HepG2 (cell line): ENCODE measurements around the gene RIOK3. TPM values are rescaled to one million over a fixed set of nuclear protein-coding genes. Genes with fewer than 3 reads are reported as not detected.

Experiments
- ASH2L ChIP-seq: fragments of 300-600, 200-600 bp; sonication (generic); IDR thresholded peaks from 2 replicates; pipeline ENCODE4 v1.7.0; 2017; ENCODE audit warnings: low read depth, mild to moderate bottlenecking, moderate library complexity, mixed read lengths, low read length; ENCODE audit not compliant: insufficient read length
- DNMT1 ChIP-seq: sonication (generic); formaldehyde crosslinking; IDR thresholded peaks from 2 replicates; pipeline ENCODE4 v1.5.1; 2020; ENCODE audit warnings: mild to moderate bottlenecking, missing genetic modification reagents
- EP300 ChIP-seq, 3 experiments: sonication (generic) in 1 of 3; formaldehyde crosslinking in 1 of 3; IDR thresholded peaks; 2 replicates each; pipeline versions ENCODE4 v1.5.1 to v1.6.1; 2011 to 2020; ENCODE audit warnings: low read depth in 2 of 3, low read length in 2 of 3, borderline replicate concordance in 1 of 3, improper control_type of control experiment in 1 of 3, mild to moderate bottlenecking in 1 of 3, missing genetic modification reagents in 1 of 3, moderate library complexity in 1 of 3
- MZF1 ChIP-seq: sonication (generic); formaldehyde crosslinking; IDR thresholded peaks from 2 replicates; pipeline ENCODE4 v1.8.1; 2023; ENCODE audit warnings: mild to moderate bottlenecking, missing genetic modification reagents, borderline replicate concordance
- PRMT3 ChIP-seq: sonication (generic); formaldehyde crosslinking; IDR thresholded peaks from 2 replicates; pipeline ENCODE4 v1.8.1; 2022; ENCODE audit warnings: low read depth, mild to moderate bottlenecking, moderate library complexity, missing genetic modification reagents, borderline replicate concordance
- RNF2 ChIP-seq: fragments of 450-650 bp; conservative IDR thresholded peaks from 2 replicates; pipeline ENCODE4 v1.6.1; 2016; ENCODE audit warnings: low read depth
- SALL1 ChIP-seq: sonication (generic); formaldehyde crosslinking; IDR thresholded peaks from 2 replicates; pipeline ENCODE4 v1.8.0; 2022; ENCODE audit warnings: mild to moderate bottlenecking, missing genetic modification reagents
- ZBTB1 ChIP-seq: sonication (generic); formaldehyde crosslinking; IDR thresholded peaks from 2 replicates; pipeline ENCODE4 v1.4.0; 2020; ENCODE audit warnings: missing genetic modification reagents, borderline replicate concordance
- ZFP41 ChIP-seq: sonication (generic); formaldehyde crosslinking; IDR thresholded peaks from 2 replicates; pipeline ENCODE4 v1.4.0; 2020; ENCODE audit warnings: mild to moderate bottlenecking, missing genetic modification reagents, borderline replicate concordance
- ZNF17 ChIP-seq: sonication (generic); formaldehyde crosslinking; IDR thresholded peaks from 2 replicates; pipeline ENCODE4 v1.5.0; 2020; ENCODE audit warnings: mild to moderate bottlenecking, missing genetic modification reagents
- ZNF225 ChIP-seq: sonication (generic); formaldehyde crosslinking; IDR thresholded peaks from 2 replicates; pipeline ENCODE4 v1.4.0; 2020; ENCODE audit warnings: mild to moderate bottlenecking, missing genetic modification reagents
- ZNF329 ChIP-seq: sonication (generic); formaldehyde crosslinking; IDR thresholded peaks from 2 replicates; pipeline ENCODE4 v1.9.0; 2021; ENCODE audit warnings: low read depth, mild to moderate bottlenecking, missing genetic modification reagents
- ZNF549 ChIP-seq: sonication (generic); formaldehyde crosslinking; IDR thresholded peaks from 2 replicates; pipeline ENCODE4 v1.5.0; 2020; ENCODE audit warnings: missing genetic modification reagents
- ZZZ3 ChIP-seq: sonication (generic); formaldehyde crosslinking; IDR thresholded peaks from 2 replicates; pipeline ENCODE4 v1.4.0; 2020; ENCODE audit warnings: missing genetic modification reagents, mild to moderate bottlenecking, borderline replicate concordance
- polyA plus RNA-seq, 8 experiments: library from polyadenylated mRNA; depleted of rRNA in 3 of 8; stranded (reverse) in 7 of 8; unstranded in 1 of 8; fragments of >200 nt; fragmentation: Illumina TruSeq in 4 of 8; extraction: Trizol in 4 of 8; gene quantifications; 2 replicates each; pipeline versions ENCODE4 v1.2.1 to v1.2.3, GENCODE V29; 2011 to 2016; ENCODE audit warnings: low read depth in 4 of 8, missing spikeins in 1 of 8, mixed read lengths in 1 of 8; ENCODE audit not compliant: insufficient read depth in 1 of 8
- total RNA-seq, 5 experiments: library from RNA; depleted of rRNA; stranded (reverse); fragments of >200 nt; fragmentation: Illumina TruSeq; extraction: Trizol; gene quantifications; 2 replicates each; pipeline ENCODE4 v1.2.3, GENCODE V29; 2016; ENCODE audit warnings: low read depth in 1 of 5
- TF ChIP-seq, protein P1 (sequence below): sonication (generic); formaldehyde crosslinking; IDR thresholded peaks from 2 replicates; pipeline ENCODE4 v1.5.0; 2020; ENCODE audit warnings: missing genetic modification reagents
- TF ChIP-seq, protein P2 (sequence below): sonication (generic); formaldehyde crosslinking; IDR thresholded peaks from 2 replicates; pipeline ENCODE4 v1.4.0; 2020; ENCODE audit warnings: missing genetic modification reagents, borderline replicate concordance
- TF ChIP-seq, protein P3 (sequence below): sonication (generic); formaldehyde crosslinking; IDR thresholded peaks from 2 replicates; pipeline ENCODE4 v1.8.1; 2023; ENCODE audit warnings: missing genetic modification reagents, inconsistent platforms, borderline replicate concordance
- TF ChIP-seq, protein P4 (sequence below), 2 experiments: sonication (generic) in 1 of 2; formaldehyde crosslinking in 1 of 2; IDR thresholded peaks; 2 replicates each; pipeline versions ENCODE4 v1.4.0 to v1.6.1; 2016 to 2020; ENCODE audit warnings: borderline replicate concordance in 1 of 2, low read depth in 1 of 2, mild to moderate bottlenecking in 1 of 2, missing genetic modification reagents in 1 of 2

Gene RIOK3
- total and polyA plus RNA-seq, 2 of the 13 experiments (the other 11 are each of a cell fraction or from before 2014, with no cell fraction given): 26.7 to 36.0 TPM

DNA sequence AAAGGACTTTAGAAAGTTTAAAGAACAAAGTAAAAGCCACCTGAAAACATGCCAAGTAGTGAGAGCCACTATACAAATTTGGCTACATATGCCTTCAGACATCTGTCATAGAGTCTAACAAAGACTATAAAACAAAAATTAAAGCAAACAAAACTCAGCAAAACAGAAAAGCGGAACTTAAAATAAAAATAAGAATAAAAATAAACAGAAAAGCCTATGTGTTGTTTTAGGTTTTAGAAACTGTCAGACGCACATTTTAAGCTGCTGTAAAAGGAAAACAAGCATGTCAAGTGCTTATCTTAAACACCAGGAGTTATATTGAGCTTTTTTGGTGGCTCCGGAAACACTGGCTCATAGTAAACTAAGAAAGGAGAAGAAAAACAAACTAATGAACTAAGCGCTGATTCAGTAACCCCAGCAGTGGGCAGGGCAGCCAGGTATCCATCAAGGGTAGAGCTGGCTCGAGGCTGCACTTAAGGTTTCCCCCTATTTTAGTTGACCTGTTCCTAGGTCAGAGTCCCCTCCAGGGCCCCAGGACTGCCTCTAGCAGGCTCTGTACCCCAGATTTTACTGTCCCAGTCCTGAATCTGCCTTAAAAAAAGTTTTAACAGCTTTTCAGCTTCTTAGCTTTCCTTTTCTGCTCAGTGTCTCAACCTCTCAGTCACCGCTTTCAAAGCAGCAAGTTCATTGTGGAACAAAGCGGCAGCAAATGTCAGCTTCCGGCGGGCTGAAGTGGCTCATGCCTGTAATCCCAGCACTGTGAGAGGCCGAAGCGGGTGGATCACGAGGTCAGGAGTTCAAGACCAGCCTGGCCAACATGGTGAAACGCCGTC lies 34.9 kb downstream of the RIOK3 start (continued):
- no peak for TF ChIP-seq MZF1 (CRISPR knock-in tag)
- TF ChIP-seq ASH2L: peak; percentile 42
- TF ChIP-seq, protein P1, sequence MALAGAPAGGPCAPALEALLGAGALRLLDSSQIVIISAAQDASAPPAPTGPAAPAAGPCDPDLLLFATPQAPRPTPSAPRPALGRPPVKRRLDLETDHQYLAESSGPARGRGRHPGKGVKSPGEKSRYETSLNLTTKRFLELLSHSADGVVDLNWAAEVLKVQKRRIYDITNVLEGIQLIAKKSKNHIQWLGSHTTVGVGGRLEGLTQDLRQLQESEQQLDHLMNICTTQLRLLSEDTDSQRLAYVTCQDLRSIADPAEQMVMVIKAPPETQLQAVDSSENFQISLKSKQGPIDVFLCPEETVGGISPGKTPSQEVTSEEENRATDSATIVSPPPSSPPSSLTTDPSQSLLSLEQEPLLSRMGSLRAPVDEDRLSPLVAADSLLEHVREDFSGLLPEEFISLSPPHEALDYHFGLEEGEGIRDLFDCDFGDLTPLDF (CRISPR knock-in tag): no peak
- TF ChIP-seq DNMT1 (CRISPR knock-in tag): no peak
- no peak for TF ChIP-seq ZNF549 (CRISPR knock-in tag)
- no peak for TF ChIP-seq PRMT3 (CRISPR knock-in tag)
- TF ChIP-seq, protein P2, sequence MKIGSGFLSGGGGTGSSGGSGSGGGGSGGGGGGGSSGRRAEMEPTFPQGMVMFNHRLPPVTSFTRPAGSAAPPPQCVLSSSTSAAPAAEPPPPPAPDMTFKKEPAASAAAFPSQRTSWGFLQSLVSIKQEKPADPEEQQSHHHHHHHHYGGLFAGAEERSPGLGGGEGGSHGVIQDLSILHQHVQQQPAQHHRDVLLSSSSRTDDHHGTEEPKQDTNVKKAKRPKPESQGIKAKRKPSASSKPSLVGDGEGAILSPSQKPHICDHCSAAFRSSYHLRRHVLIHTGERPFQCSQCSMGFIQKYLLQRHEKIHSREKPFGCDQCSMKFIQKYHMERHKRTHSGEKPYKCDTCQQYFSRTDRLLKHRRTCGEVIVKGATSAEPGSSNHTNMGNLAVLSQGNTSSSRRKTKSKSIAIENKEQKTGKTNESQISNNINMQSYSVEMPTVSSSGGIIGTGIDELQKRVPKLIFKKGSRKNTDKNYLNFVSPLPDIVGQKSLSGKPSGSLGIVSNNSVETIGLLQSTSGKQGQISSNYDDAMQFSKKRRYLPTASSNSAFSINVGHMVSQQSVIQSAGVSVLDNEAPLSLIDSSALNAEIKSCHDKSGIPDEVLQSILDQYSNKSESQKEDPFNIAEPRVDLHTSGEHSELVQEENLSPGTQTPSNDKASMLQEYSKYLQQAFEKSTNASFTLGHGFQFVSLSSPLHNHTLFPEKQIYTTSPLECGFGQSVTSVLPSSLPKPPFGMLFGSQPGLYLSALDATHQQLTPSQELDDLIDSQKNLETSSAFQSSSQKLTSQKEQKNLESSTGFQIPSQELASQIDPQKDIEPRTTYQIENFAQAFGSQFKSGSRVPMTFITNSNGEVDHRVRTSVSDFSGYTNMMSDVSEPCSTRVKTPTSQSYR (CRISPR knock-in tag): no peak
- TF ChIP-seq ZNF329 (CRISPR knock-in tag): no peak
- no peak for TF ChIP-seq ZZZ3
- TF ChIP-seq ZBTB1: no peak
- no peak for TF ChIP-seq RNF2
- TF ChIP-seq, protein P3, sequence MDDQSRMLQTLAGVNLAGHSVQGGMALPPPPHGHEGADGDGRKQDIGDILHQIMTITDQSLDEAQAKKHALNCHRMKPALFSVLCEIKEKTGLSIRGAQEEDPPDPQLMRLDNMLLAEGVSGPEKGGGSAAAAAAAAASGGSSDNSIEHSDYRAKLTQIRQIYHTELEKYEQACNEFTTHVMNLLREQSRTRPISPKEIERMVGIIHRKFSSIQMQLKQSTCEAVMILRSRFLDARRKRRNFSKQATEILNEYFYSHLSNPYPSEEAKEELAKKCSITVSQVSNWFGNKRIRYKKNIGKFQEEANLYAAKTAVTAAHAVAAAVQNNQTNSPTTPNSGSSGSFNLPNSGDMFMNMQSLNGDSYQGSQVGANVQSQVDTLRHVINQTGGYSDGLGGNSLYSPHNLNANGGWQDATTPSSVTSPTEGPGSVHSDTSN (CRISPR knock-in tag): no peak
- TF ChIP-seq ZNF17 (CRISPR knock-in tag): no peak
- no peak for TF ChIP-seq ZFP41 (CRISPR knock-in tag)
- TF ChIP-seq SALL1 (CRISPR knock-in tag): peak; percentile 46; the same call in 1 of the 2 replicates
- TF ChIP-seq EP300 (IDR thresholded peaks at IDR 0.05; ENCODE audit: low read depth in 2 of 2, low read length in 2 of 2): peak in 1 of 2 experiments; percentile 3; a peak in 1 of 4 replicates
- no peak for TF ChIP-seq EP300 (CRISPR knock-in tag; IDR thresholded peaks at IDR 0.05; ENCODE audit: borderline replicate concordance)
- TF ChIP-seq, protein P4, sequence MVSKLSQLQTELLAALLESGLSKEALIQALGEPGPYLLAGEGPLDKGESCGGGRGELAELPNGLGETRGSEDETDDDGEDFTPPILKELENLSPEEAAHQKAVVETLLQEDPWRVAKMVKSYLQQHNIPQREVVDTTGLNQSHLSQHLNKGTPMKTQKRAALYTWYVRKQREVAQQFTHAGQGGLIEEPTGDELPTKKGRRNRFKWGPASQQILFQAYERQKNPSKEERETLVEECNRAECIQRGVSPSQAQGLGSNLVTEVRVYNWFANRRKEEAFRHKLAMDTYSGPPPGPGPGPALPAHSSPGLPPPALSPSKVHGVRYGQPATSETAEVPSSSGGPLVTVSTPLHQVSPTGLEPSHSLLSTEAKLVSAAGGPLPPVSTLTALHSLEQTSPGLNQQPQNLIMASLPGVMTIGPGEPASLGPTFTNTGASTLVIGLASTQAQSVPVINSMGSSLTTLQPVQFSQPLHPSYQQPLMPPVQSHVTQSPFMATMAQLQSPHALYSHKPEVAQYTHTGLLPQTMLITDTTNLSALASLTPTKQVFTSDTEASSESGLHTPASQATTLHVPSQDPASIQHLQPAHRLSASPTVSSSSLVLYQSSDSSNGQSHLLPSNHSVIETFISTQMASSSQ (IDR thresholded peaks at IDR 0.05; ENCODE audit: low read depth): no peak
- TF ChIP-seq, protein P4 (CRISPR knock-in tag; IDR thresholded peaks at IDR 0.05; ENCODE audit: borderline replicate concordance): no peak
- TF ChIP-seq ZNF225: no peak
